Activated effector memory CD4-positive, alpha-beta T cell treated with anti-CD3 and anti-CD28 coated beads, Interleukin-2, amount 50 U/mL, for 16 hours (primary cell): Measurements from ENCODE around the gene NTN3.
A peak's percentile ranks its signal among the peaks of the same experiment; 100 is the strongest.
"Not testable (repeated sequence)": the region's sequence is repeated elsewhere in the genome, so short reads cannot be mapped to it uniquely, and the experiment has no call there.

Experiments used
- DNase-seq: peaks from one replicate; pipeline ENCODE4 v3.0.0-alpha.2; 2020

The NTN3 gene

DNA sequence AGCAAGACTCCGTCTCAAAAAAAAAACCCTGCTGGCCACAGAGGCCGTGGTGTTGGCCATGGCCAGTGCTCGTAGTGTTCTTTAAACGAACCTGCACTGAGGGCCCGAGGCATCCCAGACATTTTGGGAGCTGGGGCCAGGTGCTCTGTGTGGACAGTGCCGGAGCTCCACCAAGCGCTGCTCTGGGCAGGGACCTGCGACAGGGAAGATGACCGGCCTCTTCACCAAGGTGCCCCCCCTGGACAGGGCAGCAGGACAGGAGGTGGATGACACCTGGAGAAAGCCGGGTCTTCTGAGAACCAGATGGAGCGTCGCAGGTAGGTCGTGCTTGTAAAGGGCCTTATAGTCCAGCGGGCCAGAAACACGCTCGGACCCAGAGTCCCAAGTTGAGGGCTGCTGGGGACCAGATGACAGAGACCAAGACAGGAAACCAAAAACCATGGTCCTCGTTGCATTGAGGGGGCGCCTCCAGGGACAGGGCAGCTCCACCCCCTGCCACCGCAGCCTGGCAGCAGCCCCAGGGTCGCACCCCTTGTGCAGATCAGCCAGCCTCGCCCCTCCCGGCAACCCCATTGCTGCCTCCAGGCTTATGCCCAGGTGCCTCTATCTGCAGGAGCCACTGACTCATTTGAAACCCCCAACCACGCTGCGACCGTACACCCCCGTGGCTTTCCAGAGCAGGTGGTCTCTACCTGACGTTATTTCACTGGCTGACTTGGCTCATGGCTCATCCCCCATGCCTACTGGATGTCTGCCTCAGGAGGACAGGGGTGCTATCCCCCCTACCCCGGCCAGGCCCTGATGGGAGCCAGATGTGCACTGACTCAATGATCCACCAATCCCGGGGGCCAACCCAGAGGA, 4.2 kb upstream of the NTN3 start:
- no peak for DNase-seq

DNA sequence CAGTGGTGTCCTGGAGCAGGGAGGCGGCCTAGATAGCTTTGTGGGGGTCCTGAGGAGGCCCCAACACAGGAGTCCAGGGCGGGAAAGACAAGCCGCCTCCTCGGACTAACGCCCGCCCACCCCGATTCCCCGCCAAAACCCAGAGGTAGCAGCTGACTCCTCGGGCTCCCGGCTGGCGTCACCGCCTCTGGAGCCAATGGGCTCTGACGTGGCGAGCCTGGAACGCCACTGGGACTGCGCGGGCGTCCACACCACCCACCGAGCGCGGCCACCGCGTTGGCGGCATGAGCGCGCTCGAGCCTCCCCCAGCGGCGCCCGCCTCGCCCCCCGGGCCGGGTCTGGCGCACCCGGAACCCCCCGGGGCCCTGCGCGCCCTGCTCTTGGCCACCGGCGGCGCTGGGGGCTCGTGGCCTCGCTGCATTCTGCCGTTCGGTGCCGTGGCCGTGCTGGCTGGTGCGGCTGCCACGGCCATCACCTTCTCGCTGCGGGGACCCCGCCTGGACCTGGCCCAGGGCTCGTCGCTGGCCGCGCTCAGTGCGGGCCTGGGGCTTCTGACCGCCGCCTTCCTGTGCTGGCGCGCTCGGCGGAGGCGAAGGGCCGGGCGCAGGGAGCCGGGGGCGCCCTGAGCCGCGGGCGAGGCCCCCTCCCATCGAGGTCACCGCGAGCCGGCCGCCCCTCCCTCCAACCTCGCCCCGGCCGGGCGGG, 3.4 kb upstream of the NTN3 start:
- no peak for DNase-seq

DNA sequence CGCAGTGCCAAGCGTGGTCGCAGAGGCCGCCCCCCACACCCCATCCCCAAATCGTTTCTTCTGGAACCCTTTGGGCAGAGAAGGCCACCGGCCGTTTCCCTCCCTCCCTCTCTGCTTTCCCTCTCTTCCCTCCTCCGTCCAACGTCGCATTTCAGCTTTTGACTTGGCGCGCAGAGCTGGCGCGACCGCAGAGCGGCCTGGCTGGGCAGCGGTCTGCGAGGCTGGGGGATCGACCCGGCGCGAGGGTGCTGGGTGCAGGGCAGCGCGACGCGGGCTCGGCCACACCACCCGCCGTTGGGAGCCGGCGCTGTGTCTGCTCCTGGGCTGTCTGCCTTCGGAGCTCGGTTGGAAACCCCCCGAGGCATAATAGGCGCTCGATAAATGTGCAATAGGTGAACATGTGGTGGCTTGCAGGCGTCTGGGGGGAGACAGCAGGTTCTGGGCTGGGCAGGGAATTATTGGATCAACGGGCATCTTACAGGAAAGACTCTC, 2.8 kb upstream of the NTN3 start:
- no peak for DNase-seq

DNA sequence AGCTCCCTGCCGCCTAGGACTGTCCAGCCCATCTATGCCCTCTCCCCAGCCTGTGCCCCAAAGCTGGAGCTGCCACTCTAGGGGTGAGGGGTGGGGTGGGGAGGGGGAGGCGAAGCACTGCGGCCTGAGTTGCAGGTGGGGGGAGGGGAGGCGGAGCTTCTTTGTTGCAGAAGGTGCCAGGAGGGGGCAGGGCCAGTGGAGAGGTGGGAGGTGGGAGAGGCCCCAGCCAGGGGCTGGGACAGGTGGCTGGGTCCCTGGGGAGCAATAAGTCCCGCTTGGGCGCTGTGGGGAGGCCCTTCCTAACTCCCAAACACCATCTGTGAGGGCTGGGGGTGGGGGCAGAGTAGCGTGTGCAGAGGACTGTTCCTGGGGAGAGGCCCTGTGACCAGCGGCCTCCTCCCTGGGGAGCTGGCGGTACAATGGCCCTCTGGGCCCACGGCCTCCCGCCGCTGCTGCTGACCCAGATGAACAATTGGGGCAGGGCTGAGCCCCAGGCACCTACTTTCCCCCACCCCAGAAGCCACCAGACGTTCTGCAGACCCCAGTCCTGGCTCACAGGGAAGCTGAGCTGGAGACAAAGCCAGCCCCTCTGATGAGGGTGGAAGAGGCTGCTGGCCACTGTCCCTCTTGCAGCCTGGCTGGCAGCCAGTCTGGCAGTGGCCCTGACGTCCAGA, 2.2 kb upstream of the NTN3 start:
- no peak for DNase-seq

DNA sequence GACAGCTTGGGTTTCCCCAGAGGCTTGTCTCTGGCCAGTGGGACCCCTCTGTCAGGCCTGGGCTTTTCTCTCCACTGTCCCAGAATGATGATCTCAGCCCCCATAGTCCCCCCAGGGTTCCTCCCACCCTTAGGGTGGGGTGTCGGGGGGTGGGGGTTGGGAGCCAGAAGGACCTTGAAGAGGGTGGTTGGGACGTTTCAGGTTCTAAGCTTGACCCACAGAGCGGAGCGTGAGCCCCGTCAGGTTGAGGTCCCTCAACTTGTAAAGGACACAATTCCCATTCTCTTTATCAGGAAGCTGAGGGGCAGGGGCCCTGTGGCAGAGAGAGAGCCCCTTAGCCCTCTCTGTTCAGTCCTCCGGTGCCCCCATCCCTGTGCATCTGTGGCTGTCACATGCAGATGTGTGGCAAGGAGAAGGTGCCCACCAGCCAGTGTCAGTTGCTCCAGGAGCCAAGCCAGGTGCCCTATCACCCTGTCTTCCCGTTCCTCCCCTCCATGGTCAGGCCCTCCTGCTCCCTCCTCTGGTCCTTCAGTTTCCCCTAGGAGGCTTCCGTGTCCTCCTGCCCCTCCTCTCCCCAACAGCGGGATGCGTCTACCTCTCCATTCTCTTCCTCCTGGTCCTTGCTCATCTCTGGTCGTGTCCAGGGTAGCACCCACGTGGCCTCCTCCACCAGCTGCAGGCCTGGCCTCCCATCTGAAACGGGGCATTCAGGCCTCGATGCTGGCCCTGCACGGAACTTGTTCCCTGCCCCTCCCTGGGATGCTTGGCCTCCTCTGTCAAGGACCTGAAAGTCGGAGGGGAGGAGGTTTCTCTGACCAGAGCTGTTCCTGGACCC, 1.5 kb upstream of the NTN3 start:
- no peak for DNase-seq

DNA sequence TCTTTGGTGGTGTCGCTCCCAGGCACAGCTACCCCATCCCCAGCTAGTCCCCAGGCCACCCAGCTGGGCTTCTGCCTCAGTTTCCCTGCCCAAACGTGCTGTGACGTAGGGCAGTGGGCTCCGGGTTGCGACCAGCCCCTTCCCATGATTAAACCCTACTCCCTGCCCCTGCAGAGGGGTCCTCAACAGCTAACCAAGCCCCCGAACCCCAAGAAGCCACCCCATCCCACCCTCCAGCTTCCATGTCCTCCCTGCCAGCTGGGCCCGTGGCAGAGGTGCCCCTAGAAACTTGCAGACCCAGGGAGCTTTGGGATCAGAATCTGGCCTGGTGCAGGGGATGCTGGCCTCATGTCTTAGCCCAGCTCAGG, 879 bp upstream of the NTN3 start:
- no peak for DNase-seq

DNA sequence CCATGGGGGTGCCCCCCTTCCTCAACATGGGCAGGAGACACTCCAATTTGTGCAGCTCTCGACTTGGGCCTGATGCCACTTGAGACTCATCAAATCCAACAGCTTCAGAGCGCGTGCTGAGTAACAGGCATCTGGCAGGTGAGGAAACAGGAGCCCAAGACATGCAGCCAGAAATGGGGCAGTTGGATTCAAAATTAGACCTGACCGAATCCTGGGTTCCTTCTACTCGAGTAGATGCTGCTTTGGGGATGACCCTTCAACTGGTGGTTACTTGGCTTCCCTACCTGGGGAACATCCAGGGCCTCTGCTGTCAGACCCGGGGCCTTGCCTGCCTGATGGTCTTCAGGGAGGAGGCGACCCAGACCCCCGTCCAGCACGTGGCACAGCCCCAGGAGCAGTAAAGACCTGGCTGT, 488 bp upstream of the NTN3 start:
- DNase-seq = no peak

DNA sequence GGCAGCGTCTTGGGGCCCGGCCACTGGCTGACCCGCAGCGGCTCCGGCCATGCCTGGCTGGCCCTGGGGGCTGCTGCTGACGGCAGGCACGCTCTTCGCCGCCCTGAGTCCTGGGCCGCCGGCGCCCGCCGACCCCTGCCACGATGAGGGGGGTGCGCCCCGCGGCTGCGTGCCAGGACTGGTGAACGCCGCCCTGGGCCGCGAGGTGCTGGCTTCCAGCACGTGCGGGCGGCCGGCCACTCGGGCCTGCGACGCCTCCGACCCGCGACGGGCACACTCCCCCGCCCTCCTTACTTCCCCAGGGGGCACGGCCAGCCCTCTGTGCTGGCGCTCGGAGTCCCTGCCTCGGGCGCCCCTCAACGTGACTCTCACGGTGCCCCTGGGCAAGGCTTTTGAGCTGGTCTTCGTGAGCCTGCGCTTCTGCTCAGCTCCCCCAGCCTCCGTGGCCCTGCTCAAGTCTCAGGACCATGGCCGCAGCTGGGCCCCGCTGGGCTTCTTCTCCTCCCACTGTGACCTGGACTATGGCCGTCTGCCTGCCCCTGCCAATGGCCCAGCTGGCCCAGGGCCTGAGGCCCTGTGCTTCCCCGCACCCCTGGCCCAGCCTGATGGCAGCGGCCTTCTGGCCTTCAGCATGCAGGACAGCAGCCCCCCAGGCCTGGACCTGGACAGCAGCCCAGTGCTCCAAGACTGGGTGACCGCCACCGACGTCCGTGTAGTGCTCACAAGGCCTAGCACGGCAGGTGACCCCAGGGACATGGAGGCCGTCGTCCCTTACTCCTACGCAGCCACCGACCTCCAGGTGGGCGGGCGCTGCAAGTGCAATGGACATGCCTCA, 773 bp downstream of the NTN3 start:
- no peak for DNase-seq

DNA sequence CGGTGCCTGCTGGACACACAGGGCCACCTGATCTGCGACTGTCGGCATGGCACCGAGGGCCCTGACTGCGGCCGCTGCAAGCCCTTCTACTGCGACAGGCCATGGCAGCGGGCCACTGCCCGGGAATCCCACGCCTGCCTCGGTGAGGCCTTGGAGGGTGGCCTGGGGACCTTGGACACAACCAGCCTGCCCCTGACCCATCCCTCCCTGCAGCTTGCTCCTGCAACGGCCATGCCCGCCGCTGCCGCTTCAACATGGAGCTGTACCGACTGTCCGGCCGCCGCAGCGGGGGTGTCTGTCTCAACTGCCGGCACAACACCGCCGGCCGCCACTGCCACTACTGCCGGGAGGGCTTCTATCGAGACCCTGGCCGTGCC, 1.4 kb downstream of the NTN3 start:
- no peak for DNase-seq

DNA sequence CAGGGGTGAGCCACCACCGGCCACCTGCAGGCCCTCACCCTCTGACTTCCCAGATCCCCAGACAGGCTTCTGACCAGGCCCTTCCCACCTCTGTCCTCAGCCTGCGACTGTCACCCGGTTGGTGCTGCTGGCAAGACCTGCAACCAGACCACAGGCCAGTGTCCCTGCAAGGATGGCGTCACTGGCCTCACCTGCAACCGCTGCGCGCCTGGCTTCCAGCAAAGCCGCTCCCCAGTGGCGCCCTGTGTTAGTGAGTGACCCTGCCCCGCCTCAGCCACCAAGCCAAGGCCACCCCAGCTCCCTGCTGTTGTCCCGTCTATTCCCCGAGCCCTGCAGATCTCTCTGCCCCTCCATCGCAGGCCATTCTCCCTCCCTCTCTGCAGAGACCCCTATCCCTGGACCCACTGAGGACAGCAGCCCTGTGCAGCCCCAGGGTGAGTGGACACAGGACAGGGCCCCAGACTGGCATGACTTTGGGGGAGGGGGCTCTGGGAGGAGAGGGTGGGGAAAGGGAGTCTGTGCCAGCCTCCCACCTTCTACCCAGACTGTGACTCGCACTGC, 1.9 kb downstream of the NTN3 start:
- no peak for DNase-seq

DNA sequence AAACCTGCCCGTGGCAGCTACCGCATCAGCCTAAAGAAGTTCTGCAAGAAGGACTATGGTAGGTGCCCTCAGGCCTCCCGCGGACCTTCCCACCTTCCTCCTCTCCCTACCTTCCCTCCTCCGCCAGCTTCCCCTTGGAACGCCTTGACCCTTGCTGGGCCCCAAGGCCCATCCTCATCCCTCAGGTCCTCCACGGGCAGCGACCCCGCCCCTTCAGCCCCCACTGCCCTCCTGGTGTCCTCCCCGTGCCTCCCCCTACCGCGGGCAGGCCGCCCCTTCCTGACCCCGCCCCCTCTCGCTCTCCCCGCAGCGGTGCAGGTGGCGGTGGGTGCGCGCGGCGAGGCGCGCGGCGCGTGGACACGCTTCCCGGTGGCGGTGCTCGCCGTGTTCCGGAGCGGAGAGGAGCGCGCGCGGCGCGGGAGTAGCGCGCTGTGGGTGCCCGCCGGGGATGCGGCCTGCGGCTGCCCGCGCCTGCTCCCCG, 2.4 kb downstream of the NTN3 start:
- peak; percentile 69 for DNase-seq

DNA sequence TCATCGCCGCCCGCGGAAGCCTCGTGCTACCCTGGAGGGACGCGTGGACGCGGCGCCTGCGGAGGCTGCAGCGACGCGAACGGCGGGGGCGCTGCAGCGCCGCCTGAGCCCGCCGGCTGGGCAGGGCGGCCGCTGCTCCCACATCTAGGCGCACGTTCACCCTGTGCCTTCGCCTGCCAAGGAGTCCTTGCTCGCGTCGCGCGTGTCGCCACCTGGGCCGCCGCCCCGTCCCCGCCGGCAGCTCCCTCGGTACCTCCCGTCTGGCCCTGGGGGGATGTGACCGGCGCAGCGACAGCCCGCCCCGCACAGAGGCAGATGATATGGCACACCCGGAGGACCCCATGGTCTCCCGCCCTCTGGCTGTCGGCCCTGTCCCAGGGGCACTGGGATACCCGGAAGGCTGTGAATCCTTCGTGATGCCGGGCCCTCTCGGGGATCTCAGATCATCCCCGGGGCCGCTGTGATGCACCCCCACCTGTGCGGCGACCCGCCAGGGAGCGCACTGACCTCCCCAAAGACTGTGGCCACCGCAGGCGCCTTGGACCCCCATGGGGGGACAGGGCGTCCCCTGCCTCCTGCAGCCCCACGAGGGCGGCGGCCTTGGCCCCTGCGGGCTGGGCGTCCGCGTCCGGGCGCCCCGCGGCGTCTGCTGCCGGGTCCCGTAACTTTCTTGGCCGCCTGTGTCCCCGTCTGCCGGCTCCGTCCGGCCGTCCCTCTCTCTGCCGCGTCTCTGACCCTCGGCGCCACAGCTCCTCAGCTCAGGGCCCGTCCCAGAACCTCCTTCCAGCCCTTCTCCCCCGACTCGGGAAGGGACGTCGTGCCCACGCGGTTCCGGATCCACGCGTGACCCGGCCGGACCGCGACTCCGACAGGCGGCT, 3.1 kb downstream of the NTN3 start:
- DNase-seq = peak; percentile 86

DNA sequence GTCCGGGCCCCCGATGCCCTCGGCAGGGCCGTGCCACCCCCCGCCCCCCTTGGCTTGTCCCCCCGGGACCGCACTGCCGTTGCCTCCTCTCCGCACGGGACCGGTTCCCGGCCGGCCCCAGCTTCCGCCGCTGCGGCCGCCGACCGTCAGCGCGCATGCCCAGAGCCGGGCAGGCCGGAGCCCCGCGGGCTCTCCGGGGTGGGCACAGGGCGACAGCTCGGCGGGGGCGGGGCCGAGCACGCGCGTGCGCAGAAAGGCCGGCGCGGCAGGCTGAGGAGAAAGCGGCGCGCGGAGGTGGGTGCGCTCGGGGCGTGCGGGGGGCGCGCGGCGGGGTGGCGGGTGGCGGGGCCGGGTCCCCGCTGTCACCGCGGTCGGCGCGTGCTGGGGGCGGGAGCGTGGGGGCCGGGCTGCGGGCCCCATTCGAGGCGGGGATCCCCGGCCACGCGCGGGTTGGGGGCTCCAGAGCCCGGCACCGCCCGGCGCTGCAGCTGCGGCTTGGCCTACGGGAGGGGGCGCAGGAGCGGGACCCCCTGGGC, 3.8 kb downstream of the NTN3 start, which contains the start of gene TBC1D24:
Gene TBC1D24 (plus strand): TSS at position 251 of the 536 bp plus-strand sequence. CDS start 21,022 bp downstream, outside the sequence.
- DNase-seq = peak; percentile 93

DNA sequence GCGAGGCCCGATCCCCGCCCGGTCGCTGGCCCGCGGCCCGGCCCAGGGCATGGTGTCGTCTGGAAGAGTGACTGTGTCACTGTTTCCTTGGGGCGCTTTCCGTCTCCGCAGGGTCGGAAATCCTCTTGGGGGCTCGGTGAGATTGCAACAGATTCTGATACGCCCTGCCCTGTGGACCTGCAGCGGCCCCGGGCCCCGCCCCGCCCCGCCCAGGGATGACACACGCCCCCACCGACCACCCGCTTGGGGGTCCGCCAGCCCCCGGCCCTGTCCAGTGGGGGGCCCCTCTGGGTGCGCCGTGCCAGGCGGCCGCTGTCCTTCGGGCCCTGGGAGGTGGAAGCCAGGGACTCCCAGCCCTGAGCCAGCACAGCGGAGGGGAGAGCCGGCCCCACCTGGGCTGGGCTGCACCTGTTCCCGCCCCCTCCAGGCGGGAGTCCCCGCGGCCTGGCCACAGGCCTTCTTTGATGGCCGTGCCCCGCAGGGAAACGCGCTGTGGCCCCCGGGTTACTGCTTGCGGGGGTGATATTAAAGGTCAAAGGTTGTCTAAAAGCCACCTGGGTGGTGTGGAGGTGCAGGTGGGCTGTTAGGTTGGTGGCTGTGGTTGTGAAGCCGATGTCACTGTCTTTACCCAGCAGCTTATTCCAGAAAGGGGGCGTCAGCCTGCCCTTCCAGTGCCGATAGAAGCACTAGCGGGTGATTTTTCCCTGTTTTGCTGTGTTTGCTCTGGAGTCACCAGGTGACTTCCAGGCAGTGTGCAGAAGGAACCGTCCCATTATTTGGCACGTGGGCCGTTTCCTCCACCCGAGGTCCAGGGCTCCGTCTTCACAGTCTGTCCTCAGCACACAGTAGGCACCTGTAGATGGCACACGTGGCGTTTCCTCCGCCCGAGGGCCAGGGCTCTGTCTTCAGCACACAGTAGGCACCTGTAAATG, 4.6 kb downstream of the NTN3 start:
- DNase-seq = peak; percentile 75

DNA sequence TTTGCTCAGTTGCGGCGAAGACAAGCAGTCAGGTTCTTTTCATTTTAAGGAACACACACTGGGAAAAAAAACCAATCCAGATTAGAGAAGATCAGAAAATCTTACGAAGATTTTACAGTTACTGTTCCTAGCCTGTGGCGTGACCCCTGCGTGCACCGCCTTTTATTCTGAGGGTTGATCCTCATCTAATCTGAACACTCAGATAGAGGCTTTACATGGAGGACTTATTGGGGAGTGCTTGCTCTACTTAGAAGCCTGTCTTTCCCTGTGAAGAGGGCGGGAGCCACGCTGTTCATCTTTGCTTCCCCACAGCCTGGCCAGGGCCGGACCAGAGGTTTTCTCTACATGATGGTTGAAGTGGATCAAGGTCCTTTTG, 5.2 kb downstream of the NTN3 start:
- DNase-seq = no peak

DNA sequence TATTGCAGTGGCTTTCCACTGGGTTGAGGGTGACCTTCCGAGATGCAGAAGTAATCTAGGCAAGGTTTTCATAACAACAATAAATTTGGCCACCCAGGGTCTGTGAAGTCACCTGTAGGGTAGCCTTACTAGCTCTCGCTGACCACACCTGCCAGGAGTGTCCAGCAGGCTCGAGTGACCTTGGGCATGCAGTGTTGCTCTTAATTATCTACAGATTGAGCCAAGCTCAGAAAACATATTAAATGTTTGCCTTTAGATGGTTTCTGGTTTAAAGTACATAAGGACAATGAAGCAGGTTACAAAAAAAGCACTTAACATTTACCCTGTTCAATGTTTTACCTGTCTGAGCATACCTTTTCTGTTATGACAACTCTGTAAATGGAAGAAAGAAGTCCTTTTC, 5.6 kb downstream of the NTN3 start:
- no peak for DNase-seq

DNA sequence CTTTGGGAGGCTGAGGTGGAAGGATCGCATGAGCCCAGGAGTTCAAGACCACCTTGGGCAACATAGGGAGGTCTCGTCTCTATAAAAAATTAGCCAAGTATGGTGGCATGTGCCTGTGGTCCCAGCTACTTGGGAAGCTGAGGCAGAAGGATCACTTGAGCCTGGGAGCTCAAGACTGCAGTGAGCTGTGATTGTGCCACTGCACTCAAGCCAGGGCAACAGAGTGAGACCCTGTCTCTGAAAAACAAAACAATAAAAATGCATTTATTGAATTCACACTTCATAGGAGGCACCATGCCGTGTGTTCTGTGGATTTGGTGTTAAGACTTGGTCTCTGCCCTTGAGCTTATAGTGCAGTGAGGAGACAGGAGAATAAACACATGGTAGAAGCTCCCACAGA, 6.2 kb downstream of the NTN3 start:
- DNase-seq = no peak

DNA sequence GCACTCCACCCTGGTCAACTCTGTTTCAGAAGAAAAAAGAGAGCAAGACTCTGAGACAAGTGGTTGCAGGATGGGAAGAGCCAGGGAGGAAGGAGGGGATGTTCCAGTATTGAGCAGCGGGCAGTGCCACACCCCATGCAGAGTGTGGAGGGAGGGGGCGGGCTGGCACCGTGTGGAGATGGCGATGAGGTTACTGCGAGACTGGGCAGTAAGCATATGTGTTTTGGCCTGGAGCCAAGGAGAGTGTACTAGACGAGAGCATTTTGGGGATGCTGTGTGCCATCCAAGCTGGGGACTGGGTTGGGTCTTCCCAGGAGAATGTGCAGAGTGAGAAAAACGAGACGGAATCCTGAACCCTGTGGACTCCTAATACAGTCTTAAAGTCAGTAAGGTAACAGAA, 7.2 kb downstream of the NTN3 start:
- no peak for DNase-seq

DNA sequence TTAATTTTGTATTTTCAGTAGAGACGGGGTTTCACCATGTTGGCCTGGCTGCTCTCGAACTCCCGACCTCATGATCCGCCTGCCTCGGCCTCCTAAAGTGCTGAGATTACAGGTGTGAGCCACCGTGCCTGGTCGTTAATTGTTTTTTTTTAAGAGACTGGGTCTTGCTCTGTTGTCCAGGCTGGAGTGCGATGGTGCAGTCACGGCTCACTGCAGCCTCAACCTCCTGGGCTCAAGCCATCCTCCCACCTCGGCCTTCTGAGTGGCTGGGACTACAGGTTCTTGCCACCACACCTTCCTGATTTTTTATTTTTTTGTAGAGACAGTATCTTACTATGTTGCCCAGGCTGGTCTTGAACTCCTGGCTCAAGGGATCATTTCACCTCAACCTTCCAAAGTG, 8.9 kb downstream of the NTN3 start:
- DNase-seq = not testable (repeated sequence)
